HepG2 (cell line): ENCODE results near the gene C1R. TPM values are rescaled to one million over a fixed set of nuclear protein-coding genes. Genes with fewer than 3 reads are reported as not detected.
A peak's percentile ranks its signal among the peaks of the same experiment; 100 is the strongest.

Source experiments
- ATAC-seq: fragments of 200-7000 bp; cut with Tn5 transposase; 3 replicates; pipeline ENCODE4 v1.9.1; 2020; ENCODE audit warnings: mild to moderate bottlenecking, moderate library complexity
- BruUV-seq: library from RNA; stranded (reverse); fragments of 400-500 nt; replicated peaks from 2 replicates; lab custom pipeline; 2021; lab: Mats Ljungman, UMichigan
- CTCF ChIA-PET: fragments of 300-600 bp; formaldehyde crosslinking; extraction: SDS; loops from one replicate; lab custom pipeline; 2021; ENCODE audit warnings: low total read pairs, inconsistent platforms, low intra/inter-chr PET ratio; lab: Yijun Ruan, JAX
- POLR2A ChIA-PET: fragments of 350-600 bp; sonication (Branson Sonifier 250); formaldehyde crosslinking; loops from one replicate; lab custom pipeline; 2020; ENCODE audit warnings: antibody characterized with exemption, inconsistent platforms; lab: Yijun Ruan, JAX
- DNase-seq: peaks from one replicate; pipeline ENCODE4 v3.0.0-alpha.2; 2015; ENCODE audit warnings: low spot score
- FAIRE-seq: peaks from 3 replicates; lab custom pipeline; 2011; peaks lifted over from hg19 to GRCh38; lab: Jason Lieb, UNC
- H2AFZ ChIP-seq: one replicate; pipeline ENCODE4 v1.6.1; 2011; ENCODE audit warnings: low read length, inconsistent platforms
- H3K27ac ChIP-seq: fragments of 300-600 bp; 3 replicates; pipeline ENCODE4 v1.8.0; 2011; ENCODE audit warnings: mixed run types, mild to moderate bottlenecking, mixed read lengths, low read length, inconsistent platforms; ENCODE audit not compliant: insufficient read depth; ENCODE audit errors: extremely low read length
- H3K27me3 ChIP-seq, 2 experiments: fragments of 200-600 bp in 1 of 2; 2 replicates in 1 of 2; 3 replicates in 1 of 2; pipeline versions ENCODE4 v1.6.0 to v1.8.0; 2011; ENCODE audit warnings: low read length in 2 of 2, mild to moderate bottlenecking in 2 of 2, moderate library complexity in 2 of 2, inconsistent platforms in 1 of 2; ENCODE audit not compliant: insufficient read depth in 2 of 2, control insufficient read depth in 1 of 2
- H3K36me3 ChIP-seq, 2 experiments: fragments of 200-600 bp in 1 of 2; replicated peaks in 1 of 2; 2 replicates in 1 of 2; 3 replicates in 1 of 2; pipeline versions ENCODE4 v1.5.1 to v1.8.0; 2011; ENCODE audit warnings: low read length in 2 of 2, inconsistent platforms in 1 of 2; ENCODE audit not compliant: insufficient read depth in 2 of 2, control insufficient read depth in 1 of 2
- H3K4me1 ChIP-seq: 2 replicates; pipeline ENCODE4 v1.5.1; 2012; ENCODE audit warnings: low read length, inconsistent platforms; ENCODE audit not compliant: insufficient read depth
- H3K4me2 ChIP-seq: 2 replicates; pipeline ENCODE4 v1.6.0; 2011; ENCODE audit warnings: low read depth, low read length, inconsistent platforms
- H3K4me3 ChIP-seq, 3 experiments: fragments of 200-600 bp in 1 of 3; sonication (generic), shearing (Covaris generic) in 1 of 3; replicated peaks in 1 of 3; 2 replicates each; pipeline ENCODE4 v1.5.1; 2011 to 2016; ENCODE audit warnings: low read length in 3 of 3, inconsistent platforms in 2 of 3, low read depth in 2 of 3, mild to moderate bottlenecking in 2 of 3, control low read depth in 1 of 3, mixed read lengths in 1 of 3; ENCODE audit not compliant: insufficient read depth in 1 of 3
- H3K79me2 ChIP-seq: one replicate; pipeline ENCODE4 v1.6.1; 2011; ENCODE audit warnings: low read length, inconsistent platforms; ENCODE audit not compliant: insufficient read depth
- H3K9ac ChIP-seq: 2 replicates; pipeline ENCODE4 v1.6.0; 2011; ENCODE audit warnings: mild to moderate bottlenecking, low read depth, low read length, inconsistent platforms; ENCODE audit not compliant: insufficient read depth
- H3K9me3 ChIP-seq: 2 replicates; pipeline ENCODE4 v1.5.1; 2012; ENCODE audit warnings: mild to moderate bottlenecking, low read length
- H4K20me1 ChIP-seq: 2 replicates; pipeline ENCODE4 v1.6.0; 2011; ENCODE audit warnings: inconsistent platforms, mild to moderate bottlenecking, low read length, moderate library complexity; ENCODE audit not compliant: insufficient read depth
- CBX1 ChIP-seq: IDR thresholded peaks from one replicate; pipeline ENCODE4 v1.6.1; 2016; ENCODE audit warnings: antibody characterized with exemption, low read depth
- HMGXB3 ChIP-seq: sonication (generic); formaldehyde crosslinking; IDR thresholded peaks from 2 replicates; pipeline ENCODE4 v1.4.0; 2020; ENCODE audit warnings: missing genetic modification reagents, borderline replicate concordance
- KDM2A ChIP-seq: sonication (generic); formaldehyde crosslinking; IDR thresholded peaks from 2 replicates; pipeline ENCODE4 v1.4.0; 2020; ENCODE audit warnings: low read depth, missing genetic modification reagents, borderline replicate concordance
- MAFF ChIP-seq: IDR thresholded peaks from 2 replicates; pipeline ENCODE4 v1.6.1; 2011; ENCODE audit warnings: low read depth, low read length, improper control_type of control experiment
- NCOA1 ChIP-seq: sonication (generic); formaldehyde crosslinking; IDR thresholded peaks from 2 replicates; pipeline ENCODE4 v1.9.0; 2021; ENCODE audit warnings: missing genetic modification reagents
- TOE1 ChIP-seq: sonication (generic); formaldehyde crosslinking; IDR thresholded peaks from 2 replicates; pipeline ENCODE4 v1.4.0; 2020; ENCODE audit warnings: mild to moderate bottlenecking, missing genetic modification reagents
- ZMYM4 ChIP-seq: sonication (generic); formaldehyde crosslinking; IDR thresholded peaks from 2 replicates; pipeline ENCODE4 v1.8.1; 2023; ENCODE audit warnings: mild to moderate bottlenecking, missing genetic modification reagents
- ZNF746 ChIP-seq: sonication (generic); formaldehyde crosslinking; IDR thresholded peaks from 2 replicates; pipeline ENCODE4 v1.8.0; 2022; ENCODE audit warnings: mild to moderate bottlenecking, missing genetic modification reagents
- ZNF770 ChIP-seq: sonication (generic); formaldehyde crosslinking; IDR thresholded peaks from 2 replicates; pipeline ENCODE4 v1.5.0; 2020; ENCODE audit warnings: mild to moderate bottlenecking, missing genetic modification reagents
- ZSCAN5A ChIP-seq: sonication (generic); formaldehyde crosslinking; IDR thresholded peaks from 2 replicates; pipeline ENCODE4 v1.8.0; 2022; ENCODE audit warnings: mild to moderate bottlenecking, missing genetic modification reagents, borderline replicate concordance
- WGBS: methylation state at CpG from one replicate; pipeline ENCODE4 v1.1.6; 2017; ENCODE audit warnings: low lambda C conversion rate; 5-methylcytosine and 5-hydroxymethylcytosine counted together
- in situ Hi-C: cut with HindIII; loops from 2 replicates; pipeline ENCODE4 v1.10.0; 2017; ENCODE audit warnings: low pct_unique_long_range_greater_than_20kb; ENCODE audit not compliant: extremely low pct_ligation_motif_present
- intact Hi-C: fragments of 100-400 bp; cut with micrococcal nuclease; formaldehyde crosslinking; loops from one replicate; pipeline ENCODE4 v1.10.0; 2022; ENCODE audit not compliant: unreplicated experiment
- polyA plus RNA-seq, 8 experiments: library from polyadenylated mRNA; depleted of rRNA in 3 of 8; stranded (reverse) in 7 of 8; unstranded in 1 of 8; fragments of >200 nt; fragmentation: Illumina TruSeq in 4 of 8; extraction: Trizol in 4 of 8; gene quantifications; 2 replicates each; pipeline versions ENCODE4 v1.2.1 to v1.2.3, GENCODE V29; 2011 to 2016; ENCODE audit warnings: low read depth in 4 of 8, missing spikeins in 1 of 8, mixed read lengths in 1 of 8; ENCODE audit not compliant: insufficient read depth in 1 of 8
- total RNA-seq, 5 experiments: library from RNA; depleted of rRNA; stranded (reverse); fragments of >200 nt; fragmentation: Illumina TruSeq; extraction: Trizol; gene quantifications; 2 replicates each; pipeline ENCODE4 v1.2.3, GENCODE V29; 2016; ENCODE audit warnings: low read depth in 1 of 5

The C1R gene
- total and polyA plus RNA-seq, 2 of the 13 experiments (the other 11 are each of a cell fraction or from before 2014, with no cell fraction given): 3.5 to 6.5 TPM

- CTCF ChIA-PET: no interaction called here
- Histone ChIP-seq H3K27me3 (no peaks in the 10 kb centered on the region; a peak in 1 of 5 replicates), H2AFZ (no peak overlapping the region), H3K79me2 (peaks cover 27% of the 10 kb centered on the region), H3K27ac (no peak overlapping the region), H3K4me3 (peak overlapping the region; percentile 76 to 92 (median 88); a peak in 5 of 6 replicates), H3K4me1 (peaks cover 47% of the 10 kb centered on the region), H3K9me3 (no peaks in the 10 kb centered on the region), H4K20me1 (peaks cover 12% of the 10 kb centered on the region), H3K9ac (peak overlapping the region; percentile 75; the same call in 1 of the 2 replicates)
- intact Hi-C loops: no loop called here
- POLR2A ChIA-PET: interaction anchor here (0.7 to 2.1 kb wide), 6 partner anchors 9 to 188 kb away, joined by 3 to 8 read pairs (median 6); partner anchors contain the start of genes C12orf57 and RNU7-1
- FAIRE-seq: no peak
- no peak for DNase-seq
- in situ Hi-C loops: loop anchor here (5.0 kb wide), 1 partner anchor 56 kb away; the partner anchor contains the start of gene PEX5
- TF ChIP-seq CBX1 (no peak), ZNF746 (CRISPR knock-in tag) (0 out of 2 replicates have a peak, but pooled peaks have one; percentile 15), ZMYM4 (CRISPR knock-in tag) (no peak), ZSCAN5A (CRISPR knock-in tag) (no peak), HMGXB3 (CRISPR knock-in tag) (no peak), NCOA1 (CRISPR knock-in tag) (no peak), TOE1 (CRISPR knock-in tag) (no peak), ZNF770 (CRISPR knock-in tag) (peak; percentile 29; the same call in 1 of the 2 replicates), MAFF (no peak), KDM2A (CRISPR knock-in tag) (no peak)
- TF ChIP-seq, all 625 proteins: peak for 2
- peaks cover 11 to 35% of the 10 kb centered on the region in 2 experiments; a peak in 4 of 5 replicates for H3K36me3 ChIP-seq
- WGBS: 70% methylated on average over 7 of the region's 7 CpGs
- no peak for ATAC-seq
- TSS peak; percentile 40 for BruUV-seq
- H3K4me2 ChIP-seq: peak overlapping the region; percentile 96
Measured at GRCh38 chr12:7131502-7131866, 39.2 kb upstream of the C1R start.
